Smooth muscle cell of the brain vasculature (primary cell): Measurements from ENCODE around the gene SEPHS2.
"Not testable (repeated sequence)": the region's sequence is repeated elsewhere in the genome, so short reads cannot be mapped to it uniquely, and the experiment has no call there.

ENCODE experiments used
- DNase-seq: peaks from one replicate; pipeline ENCODE4 v3.0.0-alpha.2; 2012; ENCODE audit warnings: low read depth, low spot score

The SEPHS2 gene, protein sequence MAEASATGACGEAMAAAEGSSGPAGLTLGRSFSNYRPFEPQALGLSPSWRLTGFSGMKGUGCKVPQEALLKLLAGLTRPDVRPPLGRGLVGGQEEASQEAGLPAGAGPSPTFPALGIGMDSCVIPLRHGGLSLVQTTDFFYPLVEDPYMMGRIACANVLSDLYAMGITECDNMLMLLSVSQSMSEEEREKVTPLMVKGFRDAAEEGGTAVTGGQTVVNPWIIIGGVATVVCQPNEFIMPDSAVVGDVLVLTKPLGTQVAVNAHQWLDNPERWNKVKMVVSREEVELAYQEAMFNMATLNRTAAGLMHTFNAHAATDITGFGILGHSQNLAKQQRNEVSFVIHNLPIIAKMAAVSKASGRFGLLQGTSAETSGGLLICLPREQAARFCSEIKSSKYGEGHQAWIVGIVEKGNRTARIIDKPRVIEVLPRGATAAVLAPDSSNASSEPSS

DNA sequence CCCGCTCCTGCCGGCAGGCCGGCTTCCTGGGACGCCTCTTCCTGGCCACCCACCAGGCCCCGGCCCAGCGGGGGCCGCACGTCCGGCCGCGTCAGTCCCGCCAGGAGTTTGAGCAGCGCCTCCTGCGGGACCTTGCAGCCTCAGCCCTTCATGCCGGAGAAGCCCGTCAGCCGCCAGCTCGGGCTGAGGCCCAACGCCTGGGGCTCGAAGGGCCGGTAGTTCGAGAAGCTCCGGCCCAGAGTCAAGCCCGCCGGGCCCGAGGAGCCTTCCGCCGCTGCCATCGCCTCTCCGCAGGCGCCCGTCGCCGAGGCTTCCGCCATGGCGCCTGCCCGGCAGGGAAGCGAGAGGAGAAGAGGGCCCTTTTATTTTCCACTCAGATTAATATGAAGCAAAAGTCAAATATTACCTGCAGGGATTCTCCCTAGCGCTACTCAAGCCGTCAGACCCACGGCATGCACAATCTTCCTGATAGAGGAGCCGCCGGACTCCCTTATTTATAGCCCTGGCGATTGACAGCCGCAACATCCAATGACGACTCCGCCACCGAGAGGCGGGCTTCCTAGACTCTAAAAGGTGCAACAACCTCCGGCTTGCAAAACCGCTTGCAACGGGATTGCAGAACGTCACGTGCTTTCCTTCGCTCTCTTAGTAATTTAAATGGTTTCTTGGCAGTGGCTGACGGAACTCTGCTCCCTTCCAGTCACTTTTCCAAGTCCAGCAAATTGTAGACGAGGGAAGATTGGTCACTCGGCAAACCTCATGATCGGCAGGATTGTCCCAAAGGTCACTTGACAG is at the start of gene SEPHS2:
SEPHS2 (minus strand) TSS at position 467 of the 795 bp plus-strand sequence; CDS start at position 320, 147 bp downstream.
- peak; percentile 93 for DNase-seq

DNA sequence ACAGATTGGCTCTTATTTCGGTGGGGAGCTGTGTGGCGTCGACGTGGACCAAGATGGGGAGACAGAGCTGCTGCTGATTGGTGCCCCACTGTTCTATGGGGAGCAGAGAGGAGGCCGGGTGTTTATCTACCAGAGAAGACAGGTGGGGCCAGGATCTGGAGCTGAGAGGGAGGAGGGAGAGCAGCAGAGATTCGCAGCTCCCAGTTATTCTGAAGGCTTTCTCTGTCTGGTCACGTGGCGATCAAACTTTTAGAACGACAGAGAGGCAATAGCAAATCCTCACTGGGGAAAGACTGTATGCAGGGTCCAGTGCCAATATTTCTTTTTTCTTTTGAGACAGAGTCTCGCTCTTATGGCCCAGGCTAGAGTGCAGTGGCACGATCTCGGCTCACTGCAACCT is 49.0 kb upstream of the SEPHS2 start:
- no peak for DNase-seq

DNA sequence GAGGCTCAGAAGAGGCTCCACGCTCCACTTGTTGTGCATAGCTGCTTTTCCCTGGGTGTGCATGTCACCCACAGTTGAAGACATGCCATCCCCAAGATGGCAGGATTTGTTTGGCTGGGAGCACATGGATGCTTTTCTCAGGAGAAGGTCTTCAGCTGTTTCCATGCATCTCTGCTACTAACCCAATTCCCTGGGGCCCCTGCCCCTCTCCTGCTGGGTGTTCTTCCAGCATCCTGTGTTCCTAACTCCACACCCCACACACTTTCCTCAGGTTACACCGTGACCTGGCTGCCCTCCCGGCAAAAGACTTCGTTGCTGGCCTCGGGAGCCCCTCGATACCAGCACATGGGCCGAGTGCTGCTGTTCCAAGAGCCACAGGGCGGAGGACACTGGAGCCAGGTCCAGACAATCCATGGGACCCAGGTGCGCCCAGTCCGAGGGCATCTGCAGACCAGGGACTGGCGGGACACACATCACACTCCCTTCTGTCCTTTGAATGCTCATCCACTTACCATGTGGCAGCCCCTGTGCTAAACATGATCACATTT is 48.3 kb upstream of the SEPHS2 start:
- no peak for DNase-seq

DNA sequence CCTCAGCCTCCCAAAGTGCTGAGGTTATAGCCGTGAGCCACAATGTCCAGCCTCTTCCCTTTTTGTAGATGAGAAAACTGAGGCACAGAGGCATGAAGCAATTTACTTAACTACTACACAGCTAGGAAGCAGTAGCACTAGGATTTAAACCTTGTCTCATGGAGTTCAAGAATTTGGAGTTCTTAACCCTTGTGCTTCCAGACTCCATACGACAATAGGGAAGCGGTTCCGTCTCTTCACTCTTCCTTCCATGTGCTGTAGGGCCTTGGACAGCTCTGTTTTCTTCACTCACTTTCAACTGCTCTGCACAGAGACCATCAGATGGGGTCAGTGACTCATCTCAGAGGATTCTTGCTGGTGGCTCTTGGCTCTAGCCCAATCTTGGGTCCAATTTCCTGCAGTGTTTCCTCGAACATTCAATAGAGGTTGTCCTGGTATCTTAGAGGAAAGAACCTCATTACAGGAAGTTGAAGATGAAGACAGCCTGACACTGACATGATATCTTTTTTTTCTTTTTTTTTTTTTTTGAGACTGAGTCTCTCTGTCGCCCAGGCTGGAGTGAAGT is 46.2 kb upstream of the SEPHS2 start:
- DNase-seq = peak; percentile 63

DNA sequence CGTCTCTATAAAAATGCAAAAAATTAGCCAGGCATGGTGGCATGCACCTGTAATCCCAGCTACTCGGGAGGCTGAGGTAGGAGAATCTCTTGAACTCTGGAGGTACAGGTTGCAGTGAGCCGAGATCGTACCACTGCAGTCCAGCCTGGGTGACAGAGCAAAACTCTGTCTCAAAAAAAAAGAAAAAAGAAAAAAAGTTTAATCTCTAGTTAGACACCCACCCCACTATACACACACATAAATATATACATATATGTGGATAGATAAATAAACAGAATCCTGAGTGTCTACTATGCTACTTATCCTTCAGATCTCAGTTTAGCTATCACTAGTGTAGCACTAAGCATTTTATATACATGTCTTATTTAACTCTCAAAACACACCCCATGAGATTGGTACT is 45.6 kb upstream of the SEPHS2 start:
- DNase-seq = no peak

DNA sequence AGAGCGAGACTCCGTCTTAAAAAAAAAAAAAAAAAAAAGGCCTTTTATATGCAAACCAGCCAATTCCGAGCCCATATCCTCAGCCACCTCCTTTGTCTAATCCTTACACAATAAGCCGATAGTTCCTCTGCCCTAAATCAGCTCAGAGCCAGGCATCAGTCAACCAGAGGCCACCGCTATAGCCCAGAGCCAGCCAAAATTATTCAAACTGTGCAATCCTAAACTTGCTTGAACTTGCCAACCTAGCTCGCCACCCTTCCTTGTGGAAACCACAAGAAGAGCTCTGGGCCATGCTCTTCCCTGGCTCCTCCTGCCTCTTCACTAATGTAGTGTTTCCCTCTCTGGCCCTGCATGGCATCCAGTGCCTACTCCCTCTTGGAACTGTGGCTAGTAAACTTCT is 44.5 kb upstream of the SEPHS2 start:
- no peak for DNase-seq

DNA sequence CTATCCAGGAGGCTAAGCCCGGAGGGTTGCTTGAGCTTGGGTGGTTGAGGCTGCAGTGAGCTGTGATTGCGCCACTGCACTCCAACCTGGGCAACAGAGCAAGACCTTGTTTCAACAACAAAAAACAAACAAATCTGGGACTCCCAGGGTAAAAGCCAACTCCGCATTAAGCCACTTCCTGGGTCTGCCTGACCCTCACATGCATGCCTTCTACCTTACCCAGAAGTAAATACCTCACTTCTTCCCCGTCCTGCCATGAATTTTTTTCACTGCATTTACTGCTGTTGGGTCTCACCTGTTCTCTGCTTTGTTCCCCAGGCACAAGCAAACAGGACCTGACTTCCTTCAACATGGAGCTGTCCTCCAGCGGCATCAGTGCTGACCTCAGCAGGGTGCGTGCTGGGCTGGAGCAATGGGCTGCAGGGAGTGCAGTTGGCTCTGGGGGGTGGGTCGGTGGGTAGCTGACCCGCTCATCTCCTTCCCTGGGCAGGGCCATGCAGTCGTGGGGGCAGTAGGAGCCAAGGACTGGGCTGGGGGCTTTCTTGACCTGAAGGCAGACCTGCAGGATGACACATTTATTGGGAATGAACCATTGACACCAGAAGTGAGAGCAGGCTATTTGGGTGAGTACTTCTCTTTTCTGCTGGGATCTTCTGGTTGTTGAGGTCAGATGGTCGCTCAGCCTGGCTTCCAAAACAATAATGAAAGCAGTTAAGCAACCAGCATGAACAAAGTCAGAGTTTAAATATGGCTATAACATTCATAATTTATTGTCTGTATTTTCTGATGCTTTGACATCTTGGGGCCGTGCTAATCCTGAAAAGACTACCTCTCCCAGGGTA is 43.3 kb upstream of the SEPHS2 start:
- DNase-seq = no peak

DNA sequence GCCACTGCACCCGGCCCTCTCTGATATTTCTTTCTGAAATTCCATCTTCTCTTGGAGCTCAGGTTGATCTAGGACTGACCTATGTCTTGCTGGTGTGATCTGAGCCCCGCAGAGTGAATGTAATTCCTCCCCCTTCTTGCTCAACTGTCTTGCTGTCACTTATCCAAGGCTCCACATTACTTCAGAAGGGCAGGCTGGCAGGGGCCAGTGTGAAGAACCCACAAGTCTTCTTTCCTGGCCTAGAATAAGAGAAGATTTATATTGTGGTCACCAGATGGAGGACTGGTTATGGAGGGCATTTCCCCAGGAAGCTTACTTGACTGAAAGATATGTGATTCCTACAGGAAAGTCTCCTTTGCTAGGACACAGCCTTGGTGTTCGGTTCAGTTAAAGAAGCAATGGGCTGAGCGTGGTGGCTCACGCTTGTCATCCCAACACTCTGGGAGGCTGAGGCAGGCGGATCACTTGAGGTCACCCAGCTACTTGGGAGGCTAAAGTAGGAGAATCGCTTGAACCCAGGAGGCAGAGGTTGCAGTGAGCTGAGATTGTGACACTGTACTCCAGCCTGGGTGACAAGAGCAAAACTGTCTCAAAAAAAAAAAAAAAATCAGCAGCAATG is 40.3 kb upstream of the SEPHS2 start:
- no peak for DNase-seq

DNA sequence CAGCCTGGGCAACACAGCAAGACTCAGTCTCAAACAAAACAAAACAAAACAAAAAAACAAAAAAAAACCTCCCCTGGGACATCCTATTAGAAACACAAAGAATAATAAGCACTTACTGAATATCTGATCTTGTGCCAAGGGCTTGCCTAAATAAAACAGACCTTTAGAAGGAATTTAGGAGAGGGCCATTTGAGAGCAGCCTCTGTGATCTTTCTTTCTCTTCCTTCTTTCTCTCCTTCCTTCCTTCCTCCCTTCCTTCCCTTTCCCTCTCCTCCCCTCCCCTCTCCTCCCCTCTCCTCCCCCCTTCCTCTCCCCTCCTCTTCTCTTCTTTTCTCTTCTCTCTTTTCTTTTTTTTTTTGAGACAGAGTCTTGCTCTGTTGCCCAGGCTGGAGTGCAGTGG is 39.2 kb upstream of the SEPHS2 start:
- peak; percentile 7 for DNase-seq

DNA sequence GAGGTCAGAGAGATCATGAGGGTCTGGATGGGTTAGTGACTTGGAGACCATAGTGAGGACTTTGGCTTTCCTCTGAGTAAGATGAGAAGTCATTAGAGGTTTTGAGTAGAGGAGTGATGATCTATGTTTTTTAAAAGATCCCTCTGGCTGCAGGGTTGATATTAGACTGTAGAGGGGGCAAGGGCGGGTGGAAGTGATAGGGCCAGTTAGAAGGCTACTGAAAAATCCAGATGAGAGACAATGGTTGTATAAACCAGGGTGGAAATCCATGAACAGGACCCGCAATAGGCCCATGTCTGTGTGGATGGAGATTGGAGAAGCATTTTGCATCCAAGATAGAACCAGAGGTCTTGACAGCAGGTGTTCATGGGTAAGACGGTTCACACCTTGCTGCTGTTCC is 36.7 kb upstream of the SEPHS2 start:
- no peak for DNase-seq

DNA sequence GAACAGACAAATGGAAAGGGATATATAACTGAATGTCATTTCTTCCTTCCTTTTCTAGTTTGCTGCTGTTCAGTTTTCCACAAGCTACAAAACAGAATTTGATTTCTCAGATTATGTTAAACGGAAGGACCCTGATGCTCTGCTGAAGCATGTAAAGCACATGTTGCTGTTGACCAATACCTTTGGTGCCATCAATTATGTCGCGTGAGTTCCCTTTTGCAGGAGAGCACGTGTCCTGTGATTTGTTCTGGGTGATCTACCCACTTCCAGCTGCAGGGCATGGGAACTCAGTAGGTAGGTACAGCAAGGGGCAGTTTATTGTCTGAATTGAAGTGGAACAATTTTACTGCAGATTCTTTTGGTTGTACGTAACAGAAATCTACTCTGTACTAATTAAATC is 35.7 kb upstream of the SEPHS2 start:
- DNase-seq = no peak

DNA sequence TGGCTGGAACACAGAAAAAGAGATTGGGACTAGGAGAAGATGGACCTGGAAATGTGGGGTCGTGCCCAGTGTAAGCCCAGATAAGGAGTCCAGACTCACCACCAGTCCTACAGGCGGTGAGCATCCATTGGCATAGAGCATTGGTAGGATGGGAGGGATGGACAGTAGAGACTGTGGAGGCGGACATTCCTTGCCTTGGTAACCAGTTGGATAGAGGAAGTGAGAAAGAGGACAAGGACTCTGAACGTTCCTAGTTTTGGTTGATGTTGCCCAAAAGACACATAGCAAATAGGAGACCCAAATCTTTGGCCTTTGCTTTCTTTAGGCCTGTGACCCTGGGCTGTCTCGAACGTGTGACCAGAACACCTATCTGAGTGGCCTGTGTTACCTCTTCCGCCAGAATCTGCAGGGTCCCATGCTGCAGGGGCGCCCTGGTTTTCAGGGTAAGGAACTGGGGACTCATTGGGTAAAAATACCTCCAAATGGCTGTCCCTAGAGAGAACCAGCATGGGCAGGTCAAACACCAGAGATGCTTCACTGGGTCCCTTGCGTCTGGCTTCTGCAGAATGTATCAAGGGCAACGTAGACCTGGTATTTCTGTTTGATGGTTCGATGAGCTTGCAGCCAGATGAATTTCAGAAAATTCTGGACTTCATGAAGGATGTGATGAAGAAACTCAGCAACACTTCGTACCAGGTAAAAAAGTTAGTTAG is 33.2 kb upstream of the SEPHS2 start:
- no peak for DNase-seq

DNA sequence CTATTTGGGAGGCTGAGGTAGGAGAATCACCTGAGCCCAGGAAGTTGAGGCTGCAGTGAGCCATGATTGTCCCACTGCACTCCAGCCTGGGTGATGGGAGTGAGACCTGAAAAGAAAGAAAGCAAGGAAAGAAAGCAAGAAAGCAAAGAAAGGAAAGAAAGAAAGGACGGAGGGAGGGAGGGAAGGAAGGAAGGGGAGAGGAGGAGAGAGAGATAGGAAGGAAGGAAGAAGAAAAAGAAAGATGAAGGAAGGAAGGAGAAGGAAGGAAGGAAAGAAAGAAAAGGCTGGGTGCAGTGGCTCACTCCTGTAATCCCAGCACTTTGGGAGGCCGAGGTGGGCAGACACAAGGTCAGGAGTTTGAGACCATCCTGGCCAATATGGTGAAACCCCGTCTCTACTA is 32.1 kb upstream of the SEPHS2 start:
- not testable (repeated sequence) for DNase-seq

DNA sequence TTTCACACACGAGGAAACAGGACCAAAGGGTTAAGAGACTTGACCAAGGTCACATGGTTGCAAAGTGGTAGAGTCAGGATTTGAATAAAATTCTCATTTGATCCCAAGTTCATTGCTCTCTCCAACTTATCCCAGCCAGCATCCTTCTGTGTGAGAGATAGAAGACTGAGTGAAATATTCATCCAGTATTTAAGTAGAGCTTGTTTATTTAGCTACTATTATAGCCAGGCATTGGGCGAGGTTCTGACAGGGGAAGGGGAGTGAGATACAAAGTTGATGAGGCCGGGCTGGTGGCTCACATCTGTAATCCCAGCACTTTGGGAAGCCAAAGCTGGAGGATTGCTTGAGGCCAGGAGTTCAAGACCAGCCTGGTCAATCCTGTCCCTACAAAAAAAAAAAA is 31.3 kb upstream of the SEPHS2 start:
- no peak for DNase-seq

DNA sequence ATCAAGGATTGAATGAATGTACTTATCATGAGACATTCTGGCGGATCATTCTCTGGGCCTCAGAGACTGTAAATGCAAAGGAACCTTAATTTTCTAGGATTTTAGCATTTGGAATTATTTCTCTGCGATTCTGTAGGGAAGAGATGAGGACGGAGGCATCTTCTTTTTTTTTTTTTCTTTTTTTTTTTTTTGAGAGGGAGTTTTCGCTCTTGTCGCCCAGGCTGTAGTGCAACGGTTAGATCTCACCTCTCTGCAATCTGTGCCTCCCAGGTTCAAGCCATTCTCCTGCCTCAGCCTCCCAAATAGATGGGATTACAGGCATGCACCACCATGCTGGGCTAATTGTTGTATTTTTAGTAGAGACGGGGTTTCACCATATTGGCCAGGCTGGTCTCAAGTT is 29.0 kb upstream of the SEPHS2 start:
- no peak for DNase-seq

DNA sequence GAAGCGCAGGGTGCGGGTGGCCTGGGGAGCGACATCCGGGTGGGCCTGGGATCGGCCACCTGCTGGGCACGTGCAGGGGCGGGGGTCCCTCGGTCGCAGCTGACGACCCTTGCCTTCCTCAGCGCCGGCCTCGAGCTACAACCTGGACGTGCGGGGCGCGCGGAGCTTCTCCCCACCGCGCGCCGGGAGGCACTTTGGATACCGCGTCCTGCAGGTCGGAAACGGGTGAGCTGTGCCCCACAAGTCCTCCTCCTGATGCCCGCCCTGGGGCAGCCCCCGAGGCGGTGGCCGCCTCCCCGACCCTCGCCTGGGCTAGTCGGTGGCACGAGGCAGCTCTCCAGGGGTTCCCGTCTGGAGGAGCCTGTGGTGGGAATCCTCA is 28.4 kb upstream of the SEPHS2 start:
- DNase-seq = no peak

DNA sequence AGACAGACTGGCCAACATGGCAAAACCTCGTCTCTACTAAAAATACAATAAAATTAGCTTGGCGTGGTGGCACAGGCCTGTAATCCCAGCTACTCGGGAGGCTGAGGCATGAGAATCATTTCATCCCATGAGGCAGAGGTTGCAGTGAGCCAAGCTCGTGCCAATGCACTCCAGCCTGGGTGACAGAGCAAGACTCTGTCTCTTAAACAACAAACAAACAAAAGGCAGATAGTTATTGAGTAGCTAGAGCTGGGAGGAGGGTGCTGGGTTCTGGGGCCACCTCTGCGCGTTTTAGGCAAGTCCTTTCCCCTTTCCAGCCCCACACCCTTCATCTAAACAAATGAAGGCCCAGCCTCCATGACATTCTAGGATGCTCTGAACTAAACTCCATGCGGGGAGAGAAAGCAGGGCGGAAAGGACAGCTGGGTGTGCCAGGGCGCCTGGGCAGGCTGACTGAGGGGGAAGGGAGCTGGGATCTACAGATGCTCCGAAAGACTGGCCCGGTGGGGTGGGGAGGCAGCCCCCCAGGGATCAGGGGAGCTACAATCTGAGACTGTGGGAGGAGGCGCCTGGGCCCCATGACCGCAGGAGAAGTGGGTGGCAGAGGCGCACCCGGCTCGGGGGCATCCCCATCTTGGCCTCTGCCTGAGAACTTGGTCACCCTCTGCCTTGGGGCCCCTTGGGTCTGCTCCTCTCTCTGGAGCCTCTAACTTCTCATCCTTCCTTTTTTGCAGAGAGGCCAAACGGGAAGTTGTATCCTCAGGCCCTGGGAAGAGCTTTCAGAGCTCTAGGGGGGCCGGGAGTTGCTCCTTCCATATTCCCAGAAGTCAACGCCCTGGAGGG is 27.8 kb upstream of the SEPHS2 start:
- DNase-seq = no peak

DNA sequence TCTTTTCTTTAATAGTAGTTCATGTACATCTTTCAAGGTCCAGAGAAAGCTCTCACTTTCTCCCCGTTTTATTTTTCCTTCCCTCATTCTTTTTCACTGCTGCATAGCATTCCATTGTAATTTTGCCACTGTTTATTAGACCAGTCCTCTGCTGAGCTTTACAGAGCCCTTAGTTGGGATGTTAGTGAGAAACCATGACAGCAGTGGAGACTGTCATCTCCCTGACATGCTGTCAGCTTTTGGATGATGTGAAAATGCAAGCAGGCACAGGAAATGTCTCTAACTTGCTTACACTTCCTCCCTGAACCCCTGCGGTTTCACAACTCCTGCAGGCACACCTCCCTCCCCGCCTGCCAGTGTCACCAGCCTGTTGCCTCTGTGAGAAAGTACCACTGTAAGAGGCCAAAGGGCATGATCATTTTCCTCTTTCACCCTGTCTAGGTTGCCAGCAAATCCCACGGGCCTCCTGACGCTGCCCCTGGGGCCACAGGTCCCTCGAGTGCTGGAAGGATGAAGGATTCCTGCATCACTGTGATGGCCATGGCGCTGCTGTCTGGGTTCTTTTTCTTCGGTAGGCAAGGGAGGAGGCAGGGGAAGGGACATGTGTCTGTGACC is 26.8 kb upstream of the SEPHS2 start, which contains the start of gene ITGAL:
ITGAL (plus strand) TSS at position 415 of the 615 bp plus-strand sequence; CDS start at position 511, 96 bp downstream.
- no peak for DNase-seq

DNA sequence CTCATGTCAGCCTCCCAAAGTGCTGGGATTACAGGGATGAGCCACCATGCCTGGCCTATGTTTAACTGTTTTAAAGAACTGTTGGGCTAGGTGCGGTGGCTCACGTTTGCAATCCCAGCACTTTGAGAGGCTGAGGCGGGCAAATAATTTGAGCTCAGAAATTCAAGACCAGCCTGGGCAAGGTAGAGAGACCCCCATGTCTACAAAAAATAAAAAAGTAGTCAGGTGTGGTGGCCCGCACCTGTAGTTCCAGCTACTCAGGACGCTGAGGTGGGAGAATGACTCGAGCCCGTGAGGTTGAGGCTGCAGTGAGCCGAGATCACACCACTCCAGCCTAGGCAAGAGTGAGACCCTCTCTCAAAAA is 24.9 kb upstream of the SEPHS2 start:
- no peak for DNase-seq
